CD4-positive, alpha-beta memory T cell (primary cell): Measurements from ENCODE around the gene DVL3. TPM values are rescaled to one million over a fixed set of nuclear protein-coding genes. Genes with fewer than 3 reads are reported as not detected.

Source experiments
- CTCF ChIA-PET: fragments of 350-600 bp; sonication (Branson Sonifier 250); formaldehyde crosslinking; loops from one replicate; lab custom pipeline; 2021; ENCODE audit warnings: inconsistent platforms; ENCODE audit not compliant: partially characterized antibody; lab: Charles Lee
- POLR2A ChIA-PET: fragments of 350-600 bp; sonication (Branson Sonifier 250); formaldehyde crosslinking; loops from one replicate; lab custom pipeline; 2021; ENCODE audit not compliant: partially characterized antibody; lab: Charles Lee
- DNase-seq, 5 donors: peaks; one replicate each; pipeline versions ENCODE4 v3.0.0 to v3.0.0-alpha.2; 2020 to 2022; ENCODE audit warnings: mixed read lengths in 1 of 5
- H3K27ac ChIP-seq: one replicate; pipeline ENCODE4 v1.7.0; 2013; ENCODE audit warnings: low read depth, low read length
- H3K27me3 ChIP-seq: 2 replicates; pipeline ENCODE4 v1.7.0; 2013; ENCODE audit warnings: mild to moderate bottlenecking, low read length, moderate library complexity; ENCODE audit not compliant: insufficient read depth
- H3K36me3 ChIP-seq: 2 replicates; pipeline ENCODE4 v1.7.0; 2013; ENCODE audit warnings: mild to moderate bottlenecking, low read length, moderate library complexity; ENCODE audit not compliant: insufficient read depth
- H3K4me1 ChIP-seq: 2 replicates; pipeline ENCODE4 v1.7.0; 2013; ENCODE audit warnings: mild to moderate bottlenecking, low read length, moderate library complexity; ENCODE audit not compliant: insufficient read depth
- H3K4me3 ChIP-seq, 2 donors: one replicate each; pipeline ENCODE4 v1.7.0; 2013; ENCODE audit warnings: low read length in 2 of 2, mild to moderate bottlenecking in 1 of 2
- H3K9me3 ChIP-seq, 2 donors: one replicate each; pipeline ENCODE4 v1.7.0; 2013; ENCODE audit warnings: low read length in 2 of 2, control low read depth in 1 of 2; ENCODE audit not compliant: control insufficient read depth in 1 of 2
- H3K27ac Mint-ChIP-seq, 7 donors: one replicate each; pipeline ENCODE4 v1.8.0; 2020 to 2021; ENCODE audit warnings: mixed read lengths in 7 of 7, mild to moderate bottlenecking in 6 of 7, inconsistent platforms in 3 of 7, moderate library complexity in 3 of 7
- H3K27me3 Mint-ChIP-seq, 2 donors: one replicate each; pipeline ENCODE4 v1.8.0; 2020 to 2021; ENCODE audit warnings: mixed read lengths in 2 of 2
- H3K36me3 Mint-ChIP-seq, 2 donors: one replicate each; pipeline ENCODE4 v1.8.0; 2020 to 2021; ENCODE audit warnings: mixed read lengths in 2 of 2, inconsistent platforms in 1 of 2, mild to moderate bottlenecking in 1 of 2
- H3K4me1 Mint-ChIP-seq, 4 donors: one replicate each; pipeline ENCODE4 v1.8.0; 2020 to 2021; ENCODE audit warnings: mixed read lengths in 4 of 4, mild to moderate bottlenecking in 1 of 4
- H3K4me3 Mint-ChIP-seq, 8 donors: one replicate each; pipeline ENCODE4 v1.8.0; 2020 to 2021; ENCODE audit warnings: mixed read lengths in 8 of 8, mild to moderate bottlenecking in 7 of 8, moderate library complexity in 6 of 8, inconsistent platforms in 3 of 8
- H3K9me3 Mint-ChIP-seq, 8 donors: one replicate each; pipeline ENCODE4 v1.8.0; 2020 to 2021; ENCODE audit warnings: mixed read lengths in 8 of 8, mild to moderate bottlenecking in 5 of 8, inconsistent platforms in 3 of 8, moderate library complexity in 1 of 8
- intact Hi-C: fragments of 100-400 bp; cut with micrococcal nuclease; formaldehyde crosslinking; loops from one replicate; pipeline ENCODE4 v1.15.1; 2023
- polyA plus RNA-seq, 2 donors: library from polyadenylated mRNA; unstranded; fragments of 300-500 nt; fragmentation: Illumina TruSeq; gene quantifications; one replicate each; pipeline ENCODE4 v1.2.3, GENCODE V29; 2021
- total RNA-seq, 2 experiments: library from RNA; stranded (reverse); gene quantifications; one replicate each; pipeline ENCODE4 v1.2.3, GENCODE V29; 2021

DVL3 gene
- total and polyA plus RNA-seq, 4 experiments from 2014 or later = 3.0 to 46.4 (median 28.7) TPM

DNA sequence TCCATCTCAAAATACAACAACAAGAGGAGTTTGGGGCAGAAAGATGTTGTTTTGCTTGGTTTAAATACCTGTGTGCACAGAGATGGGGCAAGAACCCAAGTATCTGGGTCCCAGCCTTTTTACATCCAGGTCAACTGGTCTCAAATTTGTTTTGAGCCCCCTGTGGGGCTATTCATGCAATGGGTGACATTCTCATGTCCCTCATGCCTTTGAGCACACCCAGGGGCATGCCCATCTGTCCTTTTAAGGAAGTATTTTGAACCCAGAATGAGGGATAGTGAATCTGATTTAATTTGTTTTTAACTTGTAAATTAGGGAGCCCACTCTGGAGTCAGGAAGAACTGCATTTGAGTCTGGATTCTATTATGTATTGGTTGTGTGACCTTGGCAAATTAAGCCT, 45.6 kb downstream of the DVL3 start:
- Histone ChIP-seq H3K27ac (no peak overlapping the region), H3K27me3 (no peaks in the 10 kb centered on the region), H3K4me3 (no peak overlapping the region), H3K36me3 (no peaks in the 10 kb centered on the region), H3K9me3 (no peaks in the 10 kb centered on the region), H3K4me1 (no peaks in the 10 kb centered on the region)
- Mint-ChIP-seq H3K4me3 (no peak overlapping the region), H3K4me1 (no peaks in the 10 kb centered on the region), H3K9me3 (no peaks in the 10 kb centered on the region), H3K27me3 (peaks cover 6% of the 10 kb centered on the region in 2 donors), H3K27ac (no peak overlapping the region), H3K36me3 (peaks cover 2 to 3% of the 10 kb centered on the region in 2 donors)
- ChIA-PET POLR2A (no interaction called here), CTCF (interaction anchor here (2.3 kb wide), 1 partner anchor 26 kb away, joined by 7 read pairs; no protein-coding TSS in a partner anchor)
- intact Hi-C loops = no loop called here
- no peak for DNase-seq

DNA sequence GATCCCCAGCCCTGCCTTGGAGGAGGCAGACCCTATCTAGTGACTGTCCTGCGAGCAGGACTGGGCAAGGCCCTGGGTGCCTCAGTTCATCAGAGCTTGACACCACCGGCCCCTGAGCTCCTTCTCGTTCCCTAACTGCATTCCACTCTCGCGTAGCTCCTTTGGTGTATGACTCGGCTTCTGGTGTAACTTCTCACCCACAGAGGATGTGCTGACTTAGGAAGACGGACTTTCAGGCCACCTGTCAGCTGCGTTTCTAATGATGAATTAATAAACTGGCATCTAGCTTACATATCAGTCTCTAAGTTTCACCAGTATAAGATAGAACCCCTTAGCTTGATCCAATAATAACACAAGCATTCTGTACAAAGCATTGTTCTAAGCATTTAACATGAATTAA, 48.3 kb downstream of the DVL3 start:
- Mint-ChIP-seq H3K9me3 (no peaks in the 10 kb centered on the region), H3K4me1 (no peaks in the 10 kb centered on the region), H3K4me3 (no peak overlapping the region), H3K27me3 (peaks cover 16 to 17% of the 10 kb centered on the region in 2 donors), H3K27ac (no peak overlapping the region), H3K36me3 (no peaks in the 10 kb centered on the region)
- Histone ChIP-seq H3K27ac (no peak overlapping the region), H3K4me1 (no peaks in the 10 kb centered on the region), H3K27me3 (no peaks in the 10 kb centered on the region), H3K9me3 (no peaks in the 10 kb centered on the region), H3K36me3 (no peaks in the 10 kb centered on the region), H3K4me3 (no peak overlapping the region)
- POLR2A ChIA-PET = no interaction called here
- CTCF ChIA-PET = interaction anchor here (1.0 to 3.1 kb wide), 2 partner anchors 18 to 24 kb away, joined by 3 to 21 read pairs; no protein-coding TSS in a partner anchor
- no peak for DNase-seq
- intact Hi-C loops = no loop called here

DNA sequence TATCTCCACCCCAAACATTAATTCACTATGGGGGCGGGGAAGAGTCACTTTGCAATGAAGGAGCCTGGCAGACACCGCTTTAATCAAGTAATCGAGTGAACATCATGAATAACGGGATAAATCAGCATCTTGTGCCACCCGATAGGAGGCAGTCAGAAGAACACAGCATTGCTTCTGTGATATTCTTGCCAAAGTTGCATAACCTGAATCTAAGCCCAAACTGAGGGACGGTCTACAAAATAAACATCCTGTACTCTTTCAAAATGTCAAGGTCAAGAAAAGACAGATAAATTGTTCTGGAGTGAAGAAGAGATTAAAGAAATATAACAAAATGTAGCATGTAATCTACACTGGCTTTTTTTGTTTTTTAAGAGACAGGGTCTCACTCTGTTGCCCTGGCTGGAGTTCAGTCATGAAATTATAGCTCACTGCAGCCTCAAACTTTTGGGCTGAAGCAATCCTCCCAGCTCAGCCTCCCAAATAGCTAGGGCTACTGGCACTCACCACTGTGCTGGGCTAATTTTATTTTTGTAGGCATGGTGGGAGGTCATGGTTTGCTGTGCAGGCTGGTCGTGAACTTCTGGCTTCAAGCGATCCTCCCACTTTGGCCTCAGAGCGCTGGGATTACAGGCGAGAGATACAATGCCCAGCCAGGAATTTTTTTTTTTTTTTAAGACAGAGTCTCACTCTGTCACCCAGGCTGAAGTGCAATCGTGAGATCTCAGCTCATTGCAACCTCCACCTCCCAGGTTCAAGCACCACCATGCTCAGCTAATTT, 54.2 kb downstream of the DVL3 start:
- Histone ChIP-seq H3K27ac (no peak overlapping the region), H3K4me3 (no peak overlapping the region), H3K9me3 (no peaks in the 10 kb centered on the region), H3K27me3 (no peaks in the 10 kb centered on the region), H3K4me1 (no peaks in the 10 kb centered on the region), H3K36me3 (no peaks in the 10 kb centered on the region)
- H3K4me3 Mint-ChIP-seq = no peak overlapping the region
- H3K36me3 Mint-ChIP-seq = no peaks in the 10 kb centered on the region
- DNase-seq = no peak
- H3K27me3 Mint-ChIP-seq = peaks cover 14 to 17% of the 10 kb centered on the region in 2 donors
- intact Hi-C loops = no loop called here
- no peaks in the 10 kb centered on the region for H3K4me1 Mint-ChIP-seq
- POLR2A ChIA-PET = no interaction called here
- CTCF ChIA-PET = no interaction called here
- H3K9me3 Mint-ChIP-seq = no peaks in the 10 kb centered on the region
- H3K27ac Mint-ChIP-seq = peak overlapping the region in 1 of 7 donors; percentile 5

DNA sequence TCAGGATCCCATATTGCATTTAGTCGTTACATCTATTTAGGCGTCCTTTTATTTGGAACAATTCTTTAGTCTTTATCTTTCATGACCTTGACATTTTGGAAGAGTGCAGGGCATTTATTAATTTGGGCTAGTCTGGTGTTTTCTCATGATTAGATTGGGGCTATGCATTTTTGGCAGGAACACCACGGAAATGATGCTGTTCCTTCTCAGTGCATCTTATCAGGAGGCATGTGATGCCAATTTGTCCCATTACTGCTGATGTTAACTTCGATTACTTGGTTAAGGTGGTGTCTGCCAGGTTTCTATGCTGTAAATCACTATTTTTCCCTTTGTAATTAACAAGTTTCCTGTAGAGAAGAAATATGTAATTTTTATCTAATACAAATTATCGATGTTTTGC, 56.1 kb downstream of the DVL3 start:
- intact Hi-C loops = no loop called here
- Mint-ChIP-seq H3K4me1 (no peaks in the 10 kb centered on the region), H3K9me3 (no peaks in the 10 kb centered on the region), H3K27me3 (peaks cover 5 to 18% of the 10 kb centered on the region in 2 donors), H3K27ac (no peak overlapping the region), H3K4me3 (no peak overlapping the region), H3K36me3 (no peaks in the 10 kb centered on the region)
- no peak for DNase-seq
- Histone ChIP-seq H3K9me3 (no peaks in the 10 kb centered on the region), H3K4me3 (no peak overlapping the region), H3K36me3 (no peaks in the 10 kb centered on the region), H3K4me1 (no peaks in the 10 kb centered on the region), H3K27me3 (no peaks in the 10 kb centered on the region), H3K27ac (no peak overlapping the region)
- ChIA-PET POLR2A (no interaction called here), CTCF (interaction anchor here (1.0 kb wide), 1 partner anchor 17 kb away, joined by 4 read pairs; no protein-coding TSS in a partner anchor)

DNA sequence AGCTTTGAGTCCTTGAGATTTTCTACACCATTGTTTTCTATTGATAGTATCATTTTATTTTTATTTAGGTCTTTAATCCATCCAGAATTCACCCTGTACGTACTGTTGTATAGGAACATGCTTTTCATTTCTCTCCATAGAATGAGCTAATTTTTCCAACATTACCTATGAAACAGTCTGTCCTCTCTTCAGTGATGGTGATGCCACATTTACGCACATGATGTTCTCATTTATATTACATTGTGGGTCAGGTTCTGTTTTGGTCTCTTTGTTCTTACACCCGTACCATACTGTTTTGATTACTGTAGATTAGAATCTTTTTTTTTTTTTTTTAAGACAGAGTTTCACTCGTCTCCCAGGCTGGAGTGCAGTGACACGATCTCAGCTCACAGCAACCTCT, 56.5 kb downstream of the DVL3 start:
- Histone ChIP-seq H3K36me3 (no peaks in the 10 kb centered on the region), H3K4me3 (no peak overlapping the region), H3K4me1 (no peaks in the 10 kb centered on the region), H3K27ac (no peak overlapping the region), H3K9me3 (no peaks in the 10 kb centered on the region), H3K27me3 (no peaks in the 10 kb centered on the region)
- no peak for DNase-seq
- Mint-ChIP-seq H3K36me3 (no peaks in the 10 kb centered on the region), H3K27ac (no peak overlapping the region), H3K4me1 (no peaks in the 10 kb centered on the region), H3K9me3 (no peaks in the 10 kb centered on the region), H3K4me3 (no peak overlapping the region), H3K27me3 (peaks cover 2 to 15% of the 10 kb centered on the region in 2 donors)
- ChIA-PET CTCF (no interaction called here), POLR2A (no interaction called here)
- intact Hi-C loops = no loop called here

DNA sequence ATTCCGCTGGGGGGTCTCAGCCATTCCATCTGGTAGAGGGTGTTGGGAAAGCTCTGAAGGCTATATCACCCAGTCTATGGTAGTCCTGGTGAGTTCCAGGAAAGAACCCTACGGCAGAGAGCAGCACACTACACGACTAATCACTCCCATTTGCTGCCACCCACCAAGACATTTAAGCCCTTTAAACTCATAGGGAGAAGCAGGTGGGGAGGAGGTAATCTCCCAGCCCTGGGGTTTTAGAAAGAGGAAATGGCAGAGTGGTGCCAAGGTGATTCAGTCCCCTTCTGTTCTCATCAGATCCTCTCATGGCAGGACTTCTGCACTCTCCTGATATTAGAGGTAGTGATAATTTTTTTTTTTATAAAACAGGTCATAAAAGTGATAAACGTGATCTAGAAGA, 63.6 kb downstream of the DVL3 start:
- DNase-seq = no peak
- Histone ChIP-seq H3K36me3 (no peaks in the 10 kb centered on the region), H3K27ac (no peak overlapping the region), H3K27me3 (no peaks in the 10 kb centered on the region), H3K4me1 (no peaks in the 10 kb centered on the region), H3K9me3 (no peaks in the 10 kb centered on the region), H3K4me3 (no peak overlapping the region)
- H3K9me3 Mint-ChIP-seq = peaks cover 0 to under 1% (median 0%) of the 10 kb centered on the region in 8 donors
- H3K27me3 Mint-ChIP-seq = peaks cover 8 to 9% of the 10 kb centered on the region in 2 donors
- H3K36me3 Mint-ChIP-seq = no peaks in the 10 kb centered on the region
- no peak overlapping the region for H3K27ac Mint-ChIP-seq
- peak overlapping the region in 1 of 8 donors; percentile 20 for H3K4me3 Mint-ChIP-seq
- intact Hi-C loops = no loop called here
- no peaks in the 10 kb centered on the region for H3K4me1 Mint-ChIP-seq
- ChIA-PET CTCF (interaction anchor here (4.0 kb wide), 1 partner anchor 8 kb away, joined by 26 read pairs; no protein-coding TSS in a partner anchor), POLR2A (no interaction called here)

DNA sequence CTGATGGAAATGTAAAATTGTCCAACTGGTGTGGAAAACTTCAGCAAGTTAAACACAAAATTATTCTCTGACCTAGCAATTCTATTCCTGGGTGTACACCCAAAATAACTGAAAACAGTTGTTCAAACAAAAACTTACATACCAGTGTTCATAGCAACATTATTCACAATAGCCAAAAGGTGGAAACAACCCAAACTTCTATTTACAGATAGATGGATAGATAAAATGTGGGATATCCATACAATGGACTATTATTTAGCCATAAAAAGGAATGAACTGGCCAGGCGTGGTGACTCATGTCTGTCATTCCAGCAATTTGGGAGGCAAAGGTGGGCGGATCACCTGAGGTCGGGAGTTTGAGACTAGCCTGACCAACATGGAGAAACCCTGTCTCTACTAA, 67.3 kb downstream of the DVL3 start:
- H3K4me1 ChIP-seq = no peaks in the 10 kb centered on the region
- H3K36me3 ChIP-seq = no peaks in the 10 kb centered on the region
- H3K4me1 Mint-ChIP-seq = no peaks in the 10 kb centered on the region
- intact Hi-C loops = no loop called here
- peaks cover 19% of the 10 kb centered on the region in 2 donors for H3K27me3 Mint-ChIP-seq
- POLR2A ChIA-PET = no interaction called here
- H3K4me3 Mint-ChIP-seq = no peak overlapping the region
- peaks cover 0 to 2% (median 0%) of the 10 kb centered on the region in 8 donors for H3K9me3 Mint-ChIP-seq
- H3K4me3 ChIP-seq = no peak overlapping the region
- H3K36me3 Mint-ChIP-seq = no peaks in the 10 kb centered on the region
- no peak for DNase-seq
- peaks cover under 1% of the 10 kb centered on the region for H3K27me3 ChIP-seq
- CTCF ChIA-PET = interaction anchor here (1.5 kb wide), 1 partner anchor 38 kb away, joined by 3 read pairs; no protein-coding TSS in a partner anchor
- H3K27ac ChIP-seq = no peak overlapping the region
- H3K27ac Mint-ChIP-seq = no peak overlapping the region
- H3K9me3 ChIP-seq = no peaks in the 10 kb centered on the region
